Neural cell (in vitro differentiated cells): ENCODE data around the gene CEP78. TPM values are rescaled to one million over a fixed set of nuclear protein-coding genes. Genes with fewer than 3 reads are reported as not detected.

ENCODE experiments used
- H2AFZ ChIP-seq: fragments of 200-600, 300-800 bp; sonication (generic), shearing (Covaris generic); 2 replicates; pipeline ENCODE4 v1.6.0; 2014; ENCODE audit warnings: low read depth, mild to moderate bottlenecking, antibody characterized with exemption, low read length, moderate library complexity
- H3F3A ChIP-seq: fragments of 200-600 bp; shearing (Covaris generic); 2 replicates; pipeline ENCODE4 v1.6.1; 2016; ENCODE audit warnings: mild to moderate bottlenecking, moderate library complexity, mixed read lengths, antibody characterized with exemption, low read length; ENCODE audit not compliant: insufficient read depth, poor library complexity, severe bottlenecking
- H3K27ac ChIP-seq: fragments of 200-600, 300-800 bp; sonication (generic), shearing (Covaris generic); 2 replicates; pipeline ENCODE4 v1.5.1; 2014; ENCODE audit warnings: mild to moderate bottlenecking, low read length, moderate library complexity
- H3K27me3 ChIP-seq: fragments of 300-800, 200-600 bp; sonication (generic), shearing (Covaris generic); 2 replicates; pipeline ENCODE4 v1.6.0; 2014; ENCODE audit warnings: mild to moderate bottlenecking, low read depth, low read length, moderate library complexity; ENCODE audit not compliant: insufficient read depth
- H3K36me3 ChIP-seq: fragments of 300-800, 200-600 bp; sonication (generic), shearing (Covaris generic); 2 replicates; pipeline ENCODE4 v1.5.1; 2014; ENCODE audit warnings: mild to moderate bottlenecking, antibody characterized with exemption, low read length, moderate library complexity; ENCODE audit not compliant: insufficient read depth
- H3K4me2 ChIP-seq: fragments of 300-800, 200-600 bp; sonication (generic), shearing (Covaris generic); 2 replicates; pipeline ENCODE4 v1.6.0; 2014; ENCODE audit warnings: mild to moderate bottlenecking, low read length
- H3K4me3 ChIP-seq: fragments of 300-800, 200-600 bp; sonication (generic), shearing (Covaris generic); 2 replicates; pipeline ENCODE4 v1.5.1; 2014; ENCODE audit warnings: mild to moderate bottlenecking, low read length, moderate library complexity
- H3K79me2 ChIP-seq: fragments of 200-600 bp; shearing (Covaris generic); replicated peaks from 2 replicates; pipeline ENCODE4 v1.6.0; 2014; ENCODE audit warnings: mild to moderate bottlenecking, low read length, moderate library complexity; ENCODE audit not compliant: insufficient read depth
- H3K9ac ChIP-seq: fragments of 300-800, 200-600 bp; sonication (generic), shearing (Covaris generic); 2 replicates; pipeline ENCODE4 v1.6.1; 2016; ENCODE audit warnings: mild to moderate bottlenecking, low read length, mixed read lengths
- H3K9me2 ChIP-seq: fragments of 200-600 bp; shearing (Covaris generic); 2 replicates; pipeline ENCODE4 v1.6.1; 2016; ENCODE audit warnings: mild to moderate bottlenecking, low read length, mixed read lengths; ENCODE audit not compliant: insufficient read depth
- H3K9me3 ChIP-seq: fragments of 200-600, 300-800 bp; sonication (generic), shearing (Covaris generic); 2 replicates; pipeline ENCODE4 v1.6.1; 2016; ENCODE audit warnings: mild to moderate bottlenecking, mixed run types, low read length, moderate library complexity, mixed read lengths
- H4K20me1 ChIP-seq: fragments of 200-600 bp; shearing (Covaris generic); 2 replicates; pipeline ENCODE4 v1.6.1; 2016; ENCODE audit warnings: mild to moderate bottlenecking, mixed run types; ENCODE audit not compliant: insufficient read depth
- CTCF ChIP-seq: fragments of 450-650 bp; IDR thresholded peaks from 2 replicates; pipeline ENCODE4 v1.5.1; 2014; ENCODE audit warnings: antibody characterized with exemption, mild to moderate bottlenecking, moderate library complexity; ENCODE audit not compliant: poor library complexity, severe bottlenecking
- EP300 ChIP-seq: fragments of 450-650 bp; conservative IDR thresholded peaks from 2 replicates; pipeline ENCODE4 v1.6.1; 2014; ENCODE audit warnings: antibody characterized with exemption, mild to moderate bottlenecking, moderate library complexity; ENCODE audit not compliant: poor library complexity, severe bottlenecking
- EZH2 ChIP-seq: fragments of 200-600, 300-800 bp; shearing (Covaris generic), sonication (generic); IDR thresholded peaks from 2 replicates; pipeline ENCODE4 v1.6.1; 2014; ENCODE audit warnings: antibody characterized with exemption, low read length, borderline replicate concordance, mild to moderate bottlenecking; ENCODE audit not compliant: insufficient read depth, poor library complexity, severe bottlenecking
- MXI1 ChIP-seq: fragments of 450-650 bp; conservative IDR thresholded peaks from 2 replicates; pipeline ENCODE4 v1.6.1; 2014; ENCODE audit warnings: antibody characterized with exemption, mild to moderate bottlenecking; ENCODE audit not compliant: poor library complexity, severe bottlenecking
- POLR2AphosphoS5 ChIP-seq: IDR thresholded peaks from 2 replicates; pipeline ENCODE4 v1.6.1; 2012
- RAD21 ChIP-seq: fragments of 450-650 bp; conservative IDR thresholded peaks from 2 replicates; pipeline ENCODE4 v1.6.1; 2014; ENCODE audit warnings: antibody characterized with exemption, mild to moderate bottlenecking, moderate library complexity
- REST ChIP-seq: IDR thresholded peaks from 2 replicates; pipeline ENCODE4 v1.6.1; 2012; ENCODE audit warnings: borderline replicate concordance
- SMC3 ChIP-seq: fragments of 450-650 bp; conservative IDR thresholded peaks from 2 replicates; pipeline ENCODE4 v1.6.1; 2014; ENCODE audit warnings: antibody characterized with exemption, mild to moderate bottlenecking, moderate library complexity; ENCODE audit not compliant: poor library complexity
- TAF1 ChIP-seq: IDR thresholded peaks from 2 replicates; pipeline ENCODE4 v1.6.1; 2012; ENCODE audit warnings: low read depth
- polyA plus RNA-seq: library from polyadenylated mRNA; depleted of rRNA; stranded (reverse); fragments of >200 nt; gene quantifications from 2 replicates; pipeline ENCODE4 v1.2.3, GENCODE V29; 2014

Gene CEP78
- polyA plus RNA-seq, 1 donor from 2014 or later, result 57.8 TPM

- no peaks in the 10 kb centered on the region for H4K20me1 ChIP-seq
- no peak overlapping the region for H3K27ac ChIP-seq
- no peaks in the 10 kb centered on the region for H3K79me2 ChIP-seq
- no peak for TF ChIP-seq CTCF
- no peak for TF ChIP-seq SMC3
- no peak for TF ChIP-seq RAD21
- TF ChIP-seq TAF1, result no peak
- TF ChIP-seq EZH2, result no peak
- no peak for TF ChIP-seq REST
- TF ChIP-seq EP300, result no peak
- no peak for TF ChIP-seq POLR2AphosphoS5
- no peak for TF ChIP-seq MXI1
- no peak overlapping the region for H3K4me2 ChIP-seq
- no peak overlapping the region for H2AFZ ChIP-seq
- no peaks in the 10 kb centered on the region for H3K9me3 ChIP-seq
- no peaks in the 10 kb centered on the region for H3F3A ChIP-seq
- peaks cover 4% of the 10 kb centered on the region for H3K36me3 ChIP-seq
- H3K4me3 ChIP-seq, result no peak overlapping the region
- no peak overlapping the region for H3K9ac ChIP-seq
- H3K9me2 ChIP-seq, result no peaks in the 10 kb centered on the region
- no peaks in the 10 kb centered on the region for H3K27me3 ChIP-seq
These were observed 83.5 kb downstream of the CEP78 start for GRCh38 chr9:78319197-78320029.

- H2AFZ ChIP-seq, result no peak overlapping the region
- H3K9ac ChIP-seq, result no peak overlapping the region
- no peaks in the 10 kb centered on the region for H3K79me2 ChIP-seq
- H3K36me3 ChIP-seq, result peaks cover 4% of the 10 kb centered on the region
- H3K9me3 ChIP-seq, result no peaks in the 10 kb centered on the region
- no peaks in the 10 kb centered on the region for H3F3A ChIP-seq
- no peak overlapping the region for H3K27ac ChIP-seq
- H3K4me2 ChIP-seq, result no peak overlapping the region
- no peak for TF ChIP-seq MXI1
- no peak for TF ChIP-seq POLR2AphosphoS5
- no peak for TF ChIP-seq RAD21
- TF ChIP-seq EP300, result no peak
- TF ChIP-seq EZH2, result no peak
- TF ChIP-seq SMC3, result no peak
- TF ChIP-seq CTCF, result no peak
- no peak for TF ChIP-seq TAF1
- no peak for TF ChIP-seq REST
- no peaks in the 10 kb centered on the region for H3K9me2 ChIP-seq
- H3K27me3 ChIP-seq, result no peaks in the 10 kb centered on the region
- H3K4me3 ChIP-seq, result no peak overlapping the region
- no peaks in the 10 kb centered on the region for H4K20me1 ChIP-seq
These were observed 84.3 kb downstream of the CEP78 start for GRCh38 chr9:78320030-78320693.
